Measurements from ENCODE around the gene LRCOL1. TPM values are rescaled to one million over a fixed set of nuclear protein-coding genes. Genes with fewer than 3 reads are reported as not detected.

The LRCOL1 gene
- polyA plus RNA-seq, 3 donors = not detected

DNA sequence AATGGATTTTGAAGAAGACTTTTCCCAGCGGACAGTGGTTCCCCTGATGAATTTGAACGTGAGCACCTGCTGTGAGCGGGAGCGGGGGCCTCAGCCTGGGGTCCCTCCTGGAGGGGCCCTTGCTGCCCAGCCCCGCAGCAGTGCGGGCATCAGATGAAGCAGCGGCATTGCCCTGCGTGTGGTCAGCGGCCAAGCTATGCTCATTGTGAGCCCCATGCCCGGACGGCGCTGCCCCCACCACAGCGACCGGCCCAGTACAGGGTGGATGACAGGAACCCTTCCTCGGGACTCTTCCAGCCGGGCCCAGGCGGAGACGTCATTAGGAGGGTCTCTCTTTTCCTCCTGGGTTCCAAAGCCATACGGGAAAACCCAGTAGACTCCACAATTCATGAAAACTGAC, 3.5 kb downstream of the LRCOL1 start:
- Mint-ChIP-seq H3K27me3 (ENCODE audit: low read depth in 3 of 3) (peaks cover 77 to 96% (median 77%) of the 10 kb centered on the region in 3 donors), H3K4me3 (no peak overlapping the region), H3K27ac (no peak overlapping the region), H3K36me3 (no peaks in the 10 kb centered on the region), H3K4me1 (peaks cover 6% of the 10 kb centered on the region), H3K9me3 (peaks cover 3 to 25% (median 9%) of the 10 kb centered on the region in 7 donors)
- no peak overlapping the region for H3K4me2 ChIP-seq (replicated peaks; ENCODE audit: extremely low read depth, low read length, poor library complexity, severe bottlenecking)
- no peak for DNase-seq
- no peaks in the 10 kb centered on the region for H3K4me1 ChIP-seq (ENCODE audit: control insufficient read depth in 1 of 2, insufficient read depth in 2 of 2, low read length in 2 of 2)
- intact Hi-C loops (cut with micrococcal nuclease) = no loop called here
- peaks cover 8 to 11% of the 10 kb centered on the region in 2 donors for H3K9me3 ChIP-seq (replicated peaks in 1 of 2; ENCODE audit: control insufficient read depth in 1 of 2, insufficient read depth in 1 of 2, low read length in 2 of 2)
- TF ChIP-seq, protein P1, sequence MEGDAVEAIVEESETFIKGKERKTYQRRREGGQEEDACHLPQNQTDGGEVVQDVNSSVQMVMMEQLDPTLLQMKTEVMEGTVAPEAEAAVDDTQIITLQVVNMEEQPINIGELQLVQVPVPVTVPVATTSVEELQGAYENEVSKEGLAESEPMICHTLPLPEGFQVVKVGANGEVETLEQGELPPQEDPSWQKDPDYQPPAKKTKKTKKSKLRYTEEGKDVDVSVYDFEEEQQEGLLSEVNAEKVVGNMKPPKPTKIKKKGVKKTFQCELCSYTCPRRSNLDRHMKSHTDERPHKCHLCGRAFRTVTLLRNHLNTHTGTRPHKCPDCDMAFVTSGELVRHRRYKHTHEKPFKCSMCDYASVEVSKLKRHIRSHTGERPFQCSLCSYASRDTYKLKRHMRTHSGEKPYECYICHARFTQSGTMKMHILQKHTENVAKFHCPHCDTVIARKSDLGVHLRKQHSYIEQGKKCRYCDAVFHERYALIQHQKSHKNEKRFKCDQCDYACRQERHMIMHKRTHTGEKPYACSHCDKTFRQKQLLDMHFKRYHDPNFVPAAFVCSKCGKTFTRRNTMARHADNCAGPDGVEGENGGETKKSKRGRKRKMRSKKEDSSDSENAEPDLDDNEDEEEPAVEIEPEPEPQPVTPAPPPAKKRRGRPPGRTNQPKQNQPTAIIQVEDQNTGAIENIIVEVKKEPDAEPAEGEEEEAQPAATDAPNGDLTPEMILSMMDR (IDR thresholded peaks at IDR 0.05) = no peak
- H3K79me2 ChIP-seq (ENCODE audit: insufficient read depth, low read length) = no peaks in the 10 kb centered on the region
- no peak overlapping the region for H3K4me3 ChIP-seq (replicated peaks in 1 of 3; ENCODE audit: low read depth in 2 of 3, low read length in 3 of 3)
- H3K27ac ChIP-seq (ENCODE audit: low read depth in 1 of 2, low read length in 2 of 2) = no peak overlapping the region
- peaks cover 8 to 79% of the 10 kb centered on the region in 2 donors for H3K27me3 ChIP-seq (ENCODE audit: control insufficient read depth in 2 of 2, insufficient read depth in 2 of 2, low read length in 2 of 2)
- H3K36me3 ChIP-seq (replicated peaks in 1 of 2; ENCODE audit: control insufficient read depth in 1 of 2, insufficient read depth in 2 of 2, low read length in 2 of 2) = no peaks in the 10 kb centered on the region
- WGBS (ENCODE audit: insufficient coverage) = 93% methylated on average over 13 of the region's 19 CpGs
- H4K20me1 ChIP-seq (ENCODE audit: insufficient read depth, low read length) = no peaks in the 10 kb centered on the region
- no peak overlapping the region for H3K9ac ChIP-seq (ENCODE audit: insufficient read depth, low read length, poor library complexity, severe bottlenecking)
- no peak overlapping the region for H2AFZ ChIP-seq (ENCODE audit: insufficient read depth, low read depth, low read length, poor library complexity, severe bottlenecking)

DNA sequence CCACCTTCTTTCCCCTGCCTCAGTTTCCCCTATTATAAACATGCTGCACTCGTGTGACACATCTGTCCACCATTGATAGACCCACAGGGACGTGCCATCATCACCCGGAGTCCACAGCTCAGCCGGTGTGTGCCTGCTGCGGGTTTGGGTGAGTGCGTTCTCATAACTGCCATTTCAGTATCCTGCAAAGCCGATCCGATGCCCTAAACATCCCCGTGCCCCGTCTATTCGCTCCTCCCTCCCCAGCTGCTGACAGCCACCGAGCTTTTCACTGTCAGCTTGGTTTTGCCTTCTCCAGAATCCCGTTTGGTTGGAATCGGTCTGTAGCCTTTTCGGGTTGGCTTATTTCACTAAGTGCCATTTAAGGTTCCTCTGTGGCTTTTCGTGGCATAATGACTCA, 3.9 kb downstream of the LRCOL1 start:
- Histone ChIP-seq H3K9ac (ENCODE audit: insufficient read depth, low read length, poor library complexity, severe bottlenecking) (no peak overlapping the region), H3K36me3 (replicated peaks in 1 of 2; ENCODE audit: control insufficient read depth in 1 of 2, insufficient read depth in 2 of 2, low read length in 2 of 2) (no peaks in the 10 kb centered on the region), H3K79me2 (ENCODE audit: insufficient read depth, low read length) (no peaks in the 10 kb centered on the region), H2AFZ (ENCODE audit: insufficient read depth, low read depth, low read length, poor library complexity, severe bottlenecking) (no peak overlapping the region), H3K27ac (ENCODE audit: low read depth in 1 of 2, low read length in 2 of 2) (no peak overlapping the region), H3K4me3 (replicated peaks in 1 of 3; ENCODE audit: low read depth in 2 of 3, low read length in 3 of 3) (no peak overlapping the region), H4K20me1 (ENCODE audit: insufficient read depth, low read length) (no peaks in the 10 kb centered on the region), H3K4me1 (ENCODE audit: control insufficient read depth in 1 of 2, insufficient read depth in 2 of 2, low read length in 2 of 2) (no peaks in the 10 kb centered on the region), H3K4me2 (replicated peaks; ENCODE audit: extremely low read depth, low read length, poor library complexity, severe bottlenecking) (no peak overlapping the region), H3K27me3 (ENCODE audit: control insufficient read depth in 2 of 2, insufficient read depth in 2 of 2, low read length in 2 of 2) (peaks cover 8 to 78% of the 10 kb centered on the region in 2 donors), H3K9me3 (replicated peaks in 1 of 2; ENCODE audit: control insufficient read depth in 1 of 2, insufficient read depth in 1 of 2, low read length in 2 of 2) (peaks cover 3 to 6% of the 10 kb centered on the region in 2 donors)
- TF ChIP-seq, protein P1 (IDR thresholded peaks at IDR 0.05) = no peak
- Mint-ChIP-seq H3K4me1 (peaks cover 6% of the 10 kb centered on the region), H3K27me3 (ENCODE audit: low read depth in 3 of 3) (peaks cover 76 to 96% (median 78%) of the 10 kb centered on the region in 3 donors), H3K27ac (no peak overlapping the region), H3K4me3 (peak overlapping the region in 1 of 2 donors; percentile 56), H3K36me3 (no peaks in the 10 kb centered on the region), H3K9me3 (peaks cover 3 to 22% (median 7%) of the 10 kb centered on the region in 7 donors)
- intact Hi-C loops (cut with micrococcal nuclease) = no loop called here
- 70% methylated on average over 13 of the region's 16 CpGs for WGBS (ENCODE audit: insufficient coverage)
- DNase-seq = no peak
